ENCODE results near the gene DISP2.
A peak's percentile ranks its signal among the peaks of the same experiment; 100 is the strongest.

Gene DISP2

DNA sequence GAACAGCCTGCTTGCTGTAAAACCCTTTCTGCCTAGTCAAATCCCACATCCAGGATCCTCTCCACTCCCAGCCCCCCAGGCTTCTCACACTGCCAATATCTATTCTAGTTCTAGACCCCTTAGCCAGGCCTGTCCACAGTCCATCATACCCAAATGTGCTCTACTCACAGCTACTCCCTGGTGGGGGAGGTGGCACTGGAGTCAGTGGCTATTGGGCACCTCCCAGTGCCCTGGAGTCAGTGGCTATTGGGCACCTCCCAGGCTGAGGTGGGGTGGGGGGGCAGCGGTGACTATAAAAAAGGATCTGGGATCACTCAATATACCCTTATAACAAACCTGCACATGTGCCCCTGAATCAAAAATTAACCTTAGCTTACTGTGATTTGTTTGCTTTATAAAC lies 773 bp upstream of the DISP2 start:
- TF ChIP-seq, protein P1, sequence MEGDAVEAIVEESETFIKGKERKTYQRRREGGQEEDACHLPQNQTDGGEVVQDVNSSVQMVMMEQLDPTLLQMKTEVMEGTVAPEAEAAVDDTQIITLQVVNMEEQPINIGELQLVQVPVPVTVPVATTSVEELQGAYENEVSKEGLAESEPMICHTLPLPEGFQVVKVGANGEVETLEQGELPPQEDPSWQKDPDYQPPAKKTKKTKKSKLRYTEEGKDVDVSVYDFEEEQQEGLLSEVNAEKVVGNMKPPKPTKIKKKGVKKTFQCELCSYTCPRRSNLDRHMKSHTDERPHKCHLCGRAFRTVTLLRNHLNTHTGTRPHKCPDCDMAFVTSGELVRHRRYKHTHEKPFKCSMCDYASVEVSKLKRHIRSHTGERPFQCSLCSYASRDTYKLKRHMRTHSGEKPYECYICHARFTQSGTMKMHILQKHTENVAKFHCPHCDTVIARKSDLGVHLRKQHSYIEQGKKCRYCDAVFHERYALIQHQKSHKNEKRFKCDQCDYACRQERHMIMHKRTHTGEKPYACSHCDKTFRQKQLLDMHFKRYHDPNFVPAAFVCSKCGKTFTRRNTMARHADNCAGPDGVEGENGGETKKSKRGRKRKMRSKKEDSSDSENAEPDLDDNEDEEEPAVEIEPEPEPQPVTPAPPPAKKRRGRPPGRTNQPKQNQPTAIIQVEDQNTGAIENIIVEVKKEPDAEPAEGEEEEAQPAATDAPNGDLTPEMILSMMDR (IDR thresholded peaks at IDR 0.05), result no peak
- no peak overlapping the region for H3K27ac Mint-ChIP-seq
- peak overlapping the region; percentile 80 for H3K4me3 Mint-ChIP-seq
- DNase-seq, result no peak
- H3K4me1 Mint-ChIP-seq, result peaks cover 41% of the 10 kb centered on the region
- H3K9me3 Mint-ChIP-seq, result no peaks in the 10 kb centered on the region
- peaks cover 39% of the 10 kb centered on the region for H3K27me3 Mint-ChIP-seq (ENCODE audit: low read depth, poor library complexity)
- no peaks in the 10 kb centered on the region for H3K36me3 Mint-ChIP-seq (ENCODE audit: low read depth)

DNA sequence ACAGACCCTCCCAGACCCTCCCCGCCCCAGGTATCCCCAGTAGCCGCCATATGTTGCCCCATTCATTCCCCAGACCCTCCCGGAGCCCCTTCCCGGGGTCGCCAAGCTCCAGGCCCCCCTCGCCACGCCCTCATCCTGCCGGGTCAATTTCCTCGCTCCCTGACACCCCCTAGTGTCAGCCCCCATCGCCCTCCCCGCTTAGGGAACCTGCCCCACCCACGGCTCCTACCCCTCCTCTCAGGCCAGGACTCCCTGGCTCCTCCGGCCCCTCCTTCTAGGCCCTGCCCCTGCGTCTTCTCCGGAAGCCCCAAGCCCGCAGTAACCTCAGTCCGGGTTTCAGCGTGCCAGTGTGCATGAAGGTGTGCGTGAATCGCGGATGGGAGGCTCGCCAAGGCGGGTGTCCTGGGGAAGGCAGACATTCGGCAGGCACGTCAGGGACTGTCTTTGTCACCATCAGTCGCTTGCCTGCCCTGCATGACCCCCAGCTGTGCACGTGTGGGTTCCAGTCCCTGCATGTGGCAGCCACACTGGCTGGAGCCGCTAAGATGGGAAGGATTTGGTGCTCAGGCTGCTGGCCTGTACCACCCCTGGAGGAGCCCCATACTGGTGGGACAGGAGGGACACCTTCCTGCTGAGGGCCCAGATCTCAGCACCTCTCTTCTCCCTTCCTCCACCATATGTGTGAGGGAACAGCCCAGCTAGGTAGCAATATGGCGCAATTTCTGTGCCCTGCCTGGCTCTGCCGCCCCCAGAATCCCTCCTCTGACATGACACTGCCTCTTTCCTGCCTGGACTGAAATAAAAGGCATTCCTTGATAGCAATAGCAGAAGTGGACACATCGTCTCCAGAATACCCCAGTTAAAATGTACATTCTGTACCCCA lies 693 bp downstream of the DISP2 start:
- Mint-ChIP-seq H3K27ac (no peak overlapping the region), H3K36me3 (ENCODE audit: low read depth) (no peaks in the 10 kb centered on the region), H3K9me3 (no peaks in the 10 kb centered on the region), H3K4me3 (peak overlapping the region; percentile 77), H3K27me3 (ENCODE audit: low read depth, poor library complexity) (peaks cover 51% of the 10 kb centered on the region), H3K4me1 (peaks cover 27% of the 10 kb centered on the region)
- TF ChIP-seq, protein P1 (IDR thresholded peaks at IDR 0.05), result no peak
- DNase-seq, result no peak

GRCh38 chr15:40360015-40360414 lies 2.0 kb downstream of the DISP2 start:
- H3K36me3 Mint-ChIP-seq (ENCODE audit: low read depth), result no peaks in the 10 kb centered on the region
- H3K4me3 Mint-ChIP-seq, result no peak overlapping the region
- DNase-seq, result no peak
- no peak overlapping the region for H3K27ac Mint-ChIP-seq
- H3K27me3 Mint-ChIP-seq (ENCODE audit: low read depth, poor library complexity), result peaks cover 54% of the 10 kb centered on the region
- H3K9me3 Mint-ChIP-seq, result no peaks in the 10 kb centered on the region
- TF ChIP-seq, protein P1 (IDR thresholded peaks at IDR 0.05), result no peak
- peaks cover 14% of the 10 kb centered on the region for H3K4me1 Mint-ChIP-seq

DNA sequence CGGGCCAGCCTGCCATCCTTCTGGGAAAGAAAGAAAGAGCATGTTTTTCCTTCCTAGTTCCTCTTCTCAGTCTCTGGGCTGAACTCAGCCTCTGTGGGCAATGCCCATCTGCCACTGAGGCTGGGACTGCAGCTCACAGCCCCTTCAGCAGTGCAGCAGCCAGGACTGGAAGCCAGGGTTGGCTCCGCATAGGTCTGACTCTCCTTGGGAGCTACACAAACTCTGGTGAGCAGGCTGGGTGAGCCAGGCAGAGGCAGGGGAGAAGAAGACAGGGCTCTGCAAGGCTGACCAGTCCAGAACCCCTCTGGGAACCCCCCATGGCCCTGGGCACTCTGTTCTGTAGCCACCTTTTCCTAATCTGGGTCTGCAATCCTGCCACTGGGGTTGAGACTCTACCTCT lies 3.6 kb downstream of the DISP2 start:
- Mint-ChIP-seq H3K27me3 (ENCODE audit: low read depth, poor library complexity) (peaks cover 67% of the 10 kb centered on the region), H3K4me3 (no peak overlapping the region), H3K27ac (no peak overlapping the region), H3K4me1 (peaks cover 8% of the 10 kb centered on the region), H3K9me3 (no peaks in the 10 kb centered on the region), H3K36me3 (ENCODE audit: low read depth) (no peaks in the 10 kb centered on the region)
- TF ChIP-seq, protein P1 (IDR thresholded peaks at IDR 0.05), result no peak
- no peak for DNase-seq

- Mint-ChIP-seq H3K4me3 (no peak overlapping the region), H3K27me3 (ENCODE audit: low read depth, poor library complexity) (peaks cover 71% of the 10 kb centered on the region)
These were observed 5.6 kb downstream of the DISP2 start for GRCh38 chr15:40363611-40364010.

More at GRCh38 chr15:40363611-40364010, 5.6 kb downstream of the DISP2 start:
- DNase-seq, result no peak
- H3K4me1 Mint-ChIP-seq, result peaks cover 7% of the 10 kb centered on the region
- H3K9me3 Mint-ChIP-seq, result no peaks in the 10 kb centered on the region
- TF ChIP-seq, protein P1 (IDR thresholded peaks at IDR 0.05), result no peak
- no peaks in the 10 kb centered on the region for H3K36me3 Mint-ChIP-seq (ENCODE audit: low read depth)
- no peak overlapping the region for H3K27ac Mint-ChIP-seq

Measured in nephron progenitor cell (in vitro differentiated cells).